Measurements from ENCODE around the gene TH. TPM values are rescaled to one million over a fixed set of nuclear protein-coding genes. Genes with fewer than 3 reads are reported as not detected.

Gene TH
- total and polyA plus RNA-seq, 2 of the 8 experiments (the other 6 are each of a cell fraction or from before 2014, with no cell fraction given): 0.09 TPM; not detected in 1

- ChIA-PET POLR2A (ENCODE audit: partially characterized antibody) (no interaction called here), CTCF (ENCODE audit: partially characterized antibody) (interaction anchor here (5.2 to 12.3 kb wide), 2 partner anchors 16 to 97 kb away, joined by 38 to 170 read pairs; no protein-coding TSS in a partner anchor)
- no peak overlapping the region for H3K4me2 ChIP-seq (ENCODE audit: insufficient read depth in 1 of 2, low read depth in 2 of 2, low read length in 2 of 2)
- H2BK12ac ChIP-seq (ENCODE audit: low read depth, low read length): no peak overlapping the region
- no peak overlapping the region for H3K18ac ChIP-seq (ENCODE audit: extremely low read depth, low read length)
- H2AFZ ChIP-seq (ENCODE audit: low read length): no peak overlapping the region
- H3K36me3 ChIP-seq (ENCODE audit: control insufficient read depth in 2 of 4, insufficient read depth in 4 of 4, low read length in 3 of 4): no peaks in the 10 kb centered on the region; a peak in 1 of 8 replicates
- H2BK15ac ChIP-seq (ENCODE audit: low read length): no peak overlapping the region
- FAIRE-seq (no peak), DNase-seq (ENCODE audit: low read depth in 1 of 2, low spot score in 2 of 2) (no peak)
- no peak overlapping the region for H3K4me3 ChIP-seq (ENCODE audit: extremely low read depth in 1 of 4, insufficient read depth in 2 of 4, low read depth in 3 of 4, low read length in 4 of 4)
- H3K23me2 ChIP-seq (ENCODE audit: low read depth, low read length): peaks cover 15% of the 10 kb centered on the region; the same call in 1 of the 2 replicates
- no peaks in the 10 kb centered on the region for H3K79me1 ChIP-seq (ENCODE audit: low read depth, low read length)
- no peak overlapping the region for H3K23ac ChIP-seq (ENCODE audit: insufficient read length)
- H3K9ac ChIP-seq (replicated peaks in 1 of 4; ENCODE audit: extremely low read depth in 1 of 4, low read depth in 3 of 4, low read length in 3 of 4): no peak overlapping the region
- no peak overlapping the region for H4K8ac ChIP-seq (ENCODE audit: extremely low read depth, insufficient read depth, low read length)
- no peaks in the 10 kb centered on the region for H3K79me2 ChIP-seq (ENCODE audit: control insufficient read depth in 1 of 2, insufficient read depth in 2 of 2, low read length in 2 of 2)
- H3K4ac ChIP-seq (replicated peaks; ENCODE audit: insufficient read length, low read depth, low read length): no peak overlapping the region
- no peak overlapping the region for H3K56ac ChIP-seq (replicated peaks; ENCODE audit: insufficient read length, low read depth, low read length)
- no peak overlapping the region for H2BK20ac ChIP-seq (ENCODE audit: low read length)
- H2BK120ac ChIP-seq (replicated peaks; ENCODE audit: low read depth, low read length): no peak overlapping the region
- no peak overlapping the region for H4K5ac ChIP-seq (ENCODE audit: insufficient read length, low read depth, low read length)
- peaks cover 0 to 11% (median 3%) of the 10 kb centered on the region in 4 experiments; a peak in 6 of 7 replicates for H3K4me1 ChIP-seq (replicated peaks in 1 of 4; ENCODE audit: control insufficient read depth in 3 of 4, insufficient read depth in 4 of 4, low read length in 3 of 4)
- H4K91ac ChIP-seq (replicated peaks; ENCODE audit: insufficient read length, low read length): no peak overlapping the region
- H3K9me3 ChIP-seq (ENCODE audit: insufficient read depth in 2 of 2, low read depth in 1 of 2, low read length in 1 of 2): no peaks in the 10 kb centered on the region; a peak in 1 of 4 replicates
- H2AK5ac ChIP-seq (ENCODE audit: low read depth, low read length): no peak overlapping the region
- H3K14ac ChIP-seq (ENCODE audit: insufficient read length): no peak overlapping the region
- H3K27me3 ChIP-seq (replicated peaks in 1 of 4; ENCODE audit: control insufficient read depth in 3 of 4, extremely low read depth in 1 of 4, insufficient read depth in 3 of 4, low read length in 3 of 4): peaks cover 30 to 67% (median 53%) of the 10 kb centered on the region in 4 experiments
- H4K20me1 ChIP-seq (replicated peaks in 1 of 2; ENCODE audit: control insufficient read depth in 1 of 2, insufficient read depth in 2 of 2, low read length in 2 of 2): peaks cover 1 to 9% of the 10 kb centered on the region in 2 experiments
- no peak overlapping the region for H3K27ac ChIP-seq (ENCODE audit: low read depth, low read length)
- no peak overlapping the region for H2BK5ac ChIP-seq (ENCODE audit: low read depth, low read length)
- TF ChIP-seq YY1 (IDR thresholded peaks at IDR 0.05; ENCODE audit: low read depth, low read length): no peak
- peak; percentile 62 for TF ChIP-seq E2F6 (IDR thresholded peaks at IDR 0.05)
- no peak for TF ChIP-seq ATF3 (IDR thresholded peaks at IDR 0.05; ENCODE audit: insufficient read depth, low read depth, low read length)
- no peak for TF ChIP-seq NRF1 (IDR thresholded peaks at IDR 0.05; ENCODE audit: low read depth, low read length)
- WGBS, 2 experiments (ENCODE audit: extremely low coverage in 1 of 2, insufficient coverage in 1 of 2, insufficient read length in 1 of 2, insufficient replicate concordance in 2 of 2, low coverage in 1 of 2, low lambda C conversion rate in 2 of 2, missing lambda C conversion rate in 1 of 2): 89% methylated on average over 26 of the region's 26 CpGs; no CpG with 5 or more reads in 1 of the 2 experiments
These were observed 36.5 kb downstream of the TH start for GRCh38 chr11:2135018-2135569.
